ENCODE results near the gene ABCA3.
"Not testable (repeated sequence)": the region's sequence is repeated elsewhere in the genome, so short reads cannot be mapped to it uniquely, and the experiment has no call there.

Gene ABCA3

DNA sequence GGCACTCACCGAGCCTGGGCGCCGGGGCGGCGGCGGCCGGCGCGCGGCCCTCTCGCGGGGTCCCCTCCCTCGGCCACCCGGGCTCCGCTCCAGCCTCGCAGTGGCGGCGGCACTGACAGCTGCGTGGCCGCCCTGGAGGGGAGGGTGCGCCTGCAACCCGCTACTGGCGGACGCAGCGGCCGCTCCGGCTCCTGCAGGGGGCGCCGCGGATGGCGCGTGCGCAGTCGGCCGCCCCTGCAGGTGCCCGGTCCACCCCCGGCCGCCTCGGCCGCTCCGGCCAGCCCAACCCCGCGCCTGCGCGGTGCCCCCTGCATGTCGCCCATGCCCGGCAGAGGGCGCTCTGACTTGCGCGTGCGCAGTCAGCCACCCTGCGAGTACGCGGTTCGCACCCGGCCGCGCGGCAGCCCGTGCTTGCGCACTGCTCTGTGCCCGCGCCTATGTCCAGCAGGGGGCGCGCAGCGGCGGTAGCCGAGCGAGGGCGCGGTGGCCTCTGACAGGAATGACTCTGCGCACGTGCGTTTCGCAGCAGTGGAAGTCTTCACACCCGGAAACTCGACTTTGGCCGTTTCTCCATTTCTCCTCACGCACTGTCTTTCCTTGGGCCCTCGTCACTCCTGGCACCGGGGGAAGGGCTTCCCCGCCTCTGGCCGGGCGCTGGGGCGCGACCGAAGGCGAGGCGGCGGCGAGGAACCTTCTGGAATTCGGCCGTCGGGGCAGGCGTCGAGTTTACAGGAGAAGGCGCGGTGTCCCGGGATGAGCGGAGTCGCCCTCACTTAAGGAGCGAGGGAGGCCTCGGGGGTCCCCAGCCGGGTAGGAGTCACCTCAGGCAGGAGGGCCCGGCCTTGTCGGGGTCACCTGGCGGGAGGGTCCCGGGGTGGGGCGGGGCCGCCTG, at the start of gene ABCA3:
Gene ABCA3, minus strand, starts transcription at position 165 of the 892 bp plus-strand sequence. CDS start 14,262 bp downstream, outside the sequence.
- DNase-seq (ENCODE audit: low spot score): peak; percentile 86

DNA sequence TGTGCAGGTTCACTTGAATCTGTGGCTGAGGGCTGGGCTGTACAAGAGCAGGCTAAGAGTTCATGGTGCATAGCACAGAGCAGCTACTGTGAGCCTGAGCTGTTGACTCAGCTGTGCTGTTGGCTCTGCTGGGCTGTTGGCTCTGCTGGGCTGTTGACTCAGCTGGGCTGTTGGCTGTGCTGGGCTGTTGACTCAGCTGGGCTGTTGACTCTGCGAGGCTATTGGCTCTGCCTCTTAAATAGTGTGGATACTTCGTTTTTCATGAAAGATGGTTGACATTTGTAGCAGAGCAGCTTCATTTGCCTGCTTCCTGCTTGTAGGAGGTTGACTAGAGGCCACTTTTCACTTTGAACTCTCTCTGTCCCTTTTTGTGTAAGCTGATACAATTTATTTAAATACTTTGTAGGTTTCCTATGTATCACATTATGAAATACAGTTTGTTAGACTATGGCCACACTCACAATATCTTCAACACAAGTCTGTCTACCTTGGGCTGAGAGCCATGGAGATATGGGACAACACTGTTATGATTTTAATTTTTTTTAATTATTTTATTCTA, 48.4 kb upstream of the ABCA3 start:
- no peak for DNase-seq (ENCODE audit: low spot score)

DNA sequence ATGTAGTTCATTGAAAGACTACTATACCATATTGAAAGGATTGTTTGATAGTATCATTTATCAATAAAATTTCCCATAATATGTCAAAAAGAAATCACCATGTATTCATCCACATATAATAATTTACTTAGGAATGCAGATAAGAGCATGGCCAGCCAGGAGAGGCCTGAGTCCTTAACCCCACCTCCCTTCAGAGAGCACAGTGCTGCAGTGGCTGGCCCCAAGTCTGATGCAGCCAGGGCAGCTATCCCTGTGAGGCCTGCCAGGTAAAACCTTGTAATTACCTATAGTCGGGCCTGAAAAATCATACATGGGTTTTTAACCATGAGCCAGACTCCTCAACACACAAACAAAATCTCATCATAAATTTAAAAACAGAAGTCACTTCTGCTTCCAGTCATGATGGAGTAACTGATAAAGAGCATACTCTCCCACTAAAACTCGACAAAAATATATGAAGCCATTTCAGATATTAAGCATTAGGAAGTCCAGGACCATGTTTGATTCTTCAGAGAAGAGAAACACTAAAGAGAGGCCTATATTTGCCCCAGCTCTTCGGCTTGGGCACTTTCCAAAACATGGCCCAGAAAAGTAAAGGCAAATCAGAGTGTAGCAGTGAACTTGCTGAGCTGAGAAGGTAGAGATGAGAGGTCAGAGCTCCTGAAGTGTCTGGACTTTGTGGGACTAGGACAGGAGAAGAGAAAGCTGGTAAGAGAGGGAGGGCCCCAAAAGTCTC, 47.8 kb upstream of the ABCA3 start:
- DNase-seq (ENCODE audit: low spot score): no peak

DNA sequence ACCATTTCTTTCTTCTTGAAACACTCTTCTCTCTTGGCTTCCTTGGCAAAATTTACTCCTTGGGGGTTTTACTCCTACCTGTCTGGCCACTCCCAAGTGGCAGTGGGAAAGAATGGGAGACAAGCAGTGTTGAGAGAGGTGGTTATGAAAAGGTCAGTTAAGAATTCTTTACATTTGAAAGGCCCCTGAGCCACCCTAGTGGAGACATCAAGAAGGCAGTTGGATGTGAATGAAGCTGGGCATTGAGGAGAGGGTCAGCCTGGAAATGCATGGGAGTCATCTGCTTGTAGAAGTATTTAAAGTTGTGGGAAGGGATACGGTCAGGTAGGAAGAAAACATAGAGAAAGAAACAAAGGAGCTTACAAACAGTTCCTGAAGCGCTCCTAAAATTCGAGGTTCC, 46.5 kb upstream of the ABCA3 start:
- peak; percentile 19 for DNase-seq (ENCODE audit: low spot score)

DNA sequence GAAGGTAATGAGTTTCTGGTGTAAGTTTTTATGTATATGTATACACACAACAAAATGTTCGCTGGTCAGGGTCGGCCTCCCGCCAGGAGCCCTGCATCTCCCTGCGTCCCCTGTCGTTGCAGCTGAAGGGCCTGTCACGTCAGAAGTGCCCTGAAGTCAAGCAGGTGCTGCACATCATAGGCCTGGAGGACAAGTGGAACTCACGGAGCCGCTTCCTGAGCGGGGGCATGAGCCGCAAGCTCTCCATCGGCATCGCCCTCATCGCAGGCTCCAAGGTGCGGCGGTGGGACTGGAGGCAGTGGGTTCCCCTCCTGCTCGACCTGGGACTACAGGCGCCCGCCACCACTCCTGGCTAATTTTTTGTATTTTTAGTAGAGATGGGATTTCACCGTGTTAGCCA, 45.5 kb upstream of the ABCA3 start:
- not testable (repeated sequence) for DNase-seq (ENCODE audit: low spot score)

DNA sequence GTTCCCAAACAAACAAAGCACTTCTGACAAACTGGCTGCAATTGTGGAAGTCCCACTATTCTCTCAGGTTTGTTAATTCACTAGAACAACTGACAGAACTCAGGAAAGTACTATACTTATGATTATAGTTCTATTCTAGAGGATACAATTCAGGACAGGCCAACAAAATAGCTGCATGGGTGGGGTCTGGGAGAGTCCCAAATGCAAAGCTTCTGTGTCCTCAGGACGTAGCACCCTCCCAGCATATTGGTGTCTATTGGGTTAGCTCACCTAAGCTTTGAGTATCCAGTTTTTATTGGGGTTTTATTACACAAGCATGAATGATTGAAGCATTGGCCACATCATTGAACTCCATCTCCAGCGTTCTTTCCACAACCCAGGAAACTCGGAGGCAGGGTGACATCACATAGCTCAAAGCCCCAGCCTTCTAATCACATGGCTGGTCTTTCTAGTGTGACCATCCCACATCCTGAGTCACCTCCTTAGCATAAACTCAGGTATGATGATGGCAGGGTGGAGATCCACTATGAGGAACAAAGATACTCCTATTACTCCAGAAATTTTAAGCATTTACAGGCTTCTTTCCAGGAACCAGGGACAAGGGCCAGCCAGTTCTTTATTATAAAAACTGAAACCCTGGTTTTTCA, 44.8 kb upstream of the ABCA3 start:
- no peak for DNase-seq (ENCODE audit: low spot score)

DNA sequence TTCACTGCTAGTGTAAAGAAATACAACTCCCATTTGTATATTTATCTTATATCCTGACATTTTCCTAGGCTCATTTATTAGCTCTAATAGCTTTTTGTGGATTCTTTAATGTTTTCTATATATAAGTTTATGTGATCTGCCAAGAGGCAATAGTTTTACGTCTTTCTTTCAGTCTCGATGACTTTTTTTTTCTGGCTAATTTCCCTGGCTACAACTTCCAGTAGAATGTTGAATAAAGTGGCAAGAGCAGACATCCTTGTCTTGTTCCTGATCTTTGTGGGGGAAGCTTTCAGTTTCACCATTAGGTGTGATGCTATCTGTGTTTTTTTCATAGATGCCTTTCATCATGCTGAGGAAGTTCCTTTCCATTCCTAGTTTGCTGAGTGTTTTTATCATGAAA, 43.9 kb upstream of the ABCA3 start:
- no peak for DNase-seq (ENCODE audit: low spot score)

DNA sequence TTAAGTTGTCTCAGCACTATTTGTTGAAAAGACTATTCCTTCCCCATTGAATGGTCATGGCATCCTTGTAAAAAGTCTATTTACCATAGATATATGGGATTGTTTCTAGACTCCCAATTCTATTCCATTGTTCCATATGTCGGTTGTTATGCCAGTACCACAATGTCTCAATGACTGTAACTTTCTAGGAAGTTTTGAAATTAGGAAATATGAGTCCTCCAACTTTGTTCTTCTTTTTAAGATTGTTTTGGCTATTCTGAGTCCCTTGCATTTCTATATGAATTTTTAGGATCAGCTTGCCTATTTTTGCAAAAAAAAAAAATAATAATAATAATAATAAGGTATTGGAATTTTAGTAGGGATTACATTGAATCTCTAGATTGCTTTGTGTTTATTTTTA, 43.0 kb upstream of the ABCA3 start:
- DNase-seq (ENCODE audit: low spot score): no peak

DNA sequence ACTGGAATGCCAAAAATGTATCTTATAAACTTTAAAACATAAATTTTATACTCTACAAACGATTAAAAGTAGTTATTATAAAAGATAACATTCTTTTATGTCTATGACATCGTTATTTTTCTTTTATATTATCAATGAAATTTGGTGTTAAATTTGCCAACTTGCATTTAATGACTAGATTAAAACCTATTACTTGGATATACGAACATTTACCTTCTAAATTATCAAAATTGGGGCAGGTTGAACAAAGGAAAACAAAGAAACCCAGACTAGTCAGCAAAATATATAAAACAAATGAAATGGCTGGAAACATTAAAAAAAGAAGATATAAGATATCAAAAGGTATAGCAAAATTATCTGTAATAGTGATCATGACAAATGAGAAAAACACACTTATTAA, 34.1 kb upstream of the ABCA3 start:
- no peak for DNase-seq (ENCODE audit: low spot score)

DNA sequence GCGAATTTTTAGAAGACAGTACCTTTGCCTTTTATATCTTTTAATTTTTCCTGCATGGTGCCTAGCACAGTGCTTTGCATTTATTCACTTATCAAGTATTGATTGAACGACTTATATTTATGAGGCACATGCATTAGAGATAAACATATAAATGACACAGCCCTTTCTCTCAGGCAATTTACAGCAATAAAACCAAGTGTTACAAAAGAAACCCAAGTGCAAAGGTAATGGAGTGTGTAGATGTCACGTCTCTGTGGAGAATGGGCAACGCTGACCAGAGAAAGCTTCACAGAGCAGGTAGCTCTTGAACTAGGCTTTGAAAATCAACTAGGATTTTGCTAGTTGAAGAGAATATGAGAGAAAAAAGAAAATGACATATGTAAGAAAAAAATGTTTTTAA, 32.6 kb upstream of the ABCA3 start:
- DNase-seq (ENCODE audit: low spot score): no peak

DNA sequence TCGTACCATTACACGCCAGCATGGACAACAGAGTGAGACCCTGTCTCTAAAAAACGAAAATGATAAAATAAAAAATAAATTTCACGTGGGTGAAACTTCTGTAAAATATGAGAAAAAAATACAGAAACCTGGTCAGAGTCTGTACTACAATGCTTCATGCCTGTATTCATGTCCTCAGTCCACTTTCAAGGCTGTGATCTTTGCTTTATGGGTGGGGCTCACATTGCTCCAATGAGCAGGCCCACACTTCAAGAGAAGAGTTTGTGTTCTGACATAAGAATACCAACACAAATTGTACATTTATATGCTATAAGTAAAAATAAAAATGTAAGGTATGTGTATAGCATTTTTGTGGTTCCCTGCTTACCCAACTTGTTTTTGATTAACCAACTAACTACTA, 32.2 kb upstream of the ABCA3 start:
- no peak for DNase-seq (ENCODE audit: low spot score)

DNA sequence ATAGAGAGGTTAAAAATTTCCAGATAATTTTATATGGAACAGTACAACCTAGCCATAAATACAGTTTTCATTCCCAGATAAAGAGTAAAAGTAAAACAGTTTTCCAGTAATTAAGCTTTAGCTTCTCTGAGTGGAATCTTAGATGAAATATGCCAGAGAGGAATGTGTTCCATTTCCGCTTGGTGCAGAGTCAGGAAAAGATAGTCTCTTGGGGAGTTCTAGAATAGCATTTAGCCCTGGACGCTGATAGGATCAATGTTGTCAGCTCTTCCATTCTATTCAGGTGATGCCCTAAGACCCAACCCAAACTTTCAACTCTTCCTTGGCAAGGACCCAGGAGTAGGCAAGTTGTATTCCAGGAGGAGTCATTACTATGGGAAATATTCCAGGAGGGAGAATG, 30.9 kb upstream of the ABCA3 start:
- no peak for DNase-seq (ENCODE audit: low spot score)

DNA sequence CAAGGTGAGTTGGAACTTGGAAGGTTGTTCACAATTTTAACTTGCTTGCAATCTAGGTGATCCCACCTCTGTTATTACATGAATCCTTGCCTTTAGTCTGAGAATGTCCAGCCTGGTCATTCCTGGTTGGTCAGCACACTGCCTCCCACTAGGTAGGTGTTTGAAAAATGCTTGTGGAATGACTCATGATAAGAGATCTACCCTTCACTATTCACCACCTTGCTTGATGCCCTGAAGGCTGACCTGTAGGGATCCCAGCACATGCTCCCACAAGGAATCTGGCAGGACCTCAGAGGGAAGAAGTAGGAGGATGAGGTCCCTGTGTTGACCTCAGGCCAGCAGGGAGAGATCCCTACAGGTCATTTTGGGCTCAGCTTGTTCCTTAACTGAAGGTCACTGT, 30.2 kb upstream of the ABCA3 start:
- no peak for DNase-seq (ENCODE audit: low spot score)

DNA sequence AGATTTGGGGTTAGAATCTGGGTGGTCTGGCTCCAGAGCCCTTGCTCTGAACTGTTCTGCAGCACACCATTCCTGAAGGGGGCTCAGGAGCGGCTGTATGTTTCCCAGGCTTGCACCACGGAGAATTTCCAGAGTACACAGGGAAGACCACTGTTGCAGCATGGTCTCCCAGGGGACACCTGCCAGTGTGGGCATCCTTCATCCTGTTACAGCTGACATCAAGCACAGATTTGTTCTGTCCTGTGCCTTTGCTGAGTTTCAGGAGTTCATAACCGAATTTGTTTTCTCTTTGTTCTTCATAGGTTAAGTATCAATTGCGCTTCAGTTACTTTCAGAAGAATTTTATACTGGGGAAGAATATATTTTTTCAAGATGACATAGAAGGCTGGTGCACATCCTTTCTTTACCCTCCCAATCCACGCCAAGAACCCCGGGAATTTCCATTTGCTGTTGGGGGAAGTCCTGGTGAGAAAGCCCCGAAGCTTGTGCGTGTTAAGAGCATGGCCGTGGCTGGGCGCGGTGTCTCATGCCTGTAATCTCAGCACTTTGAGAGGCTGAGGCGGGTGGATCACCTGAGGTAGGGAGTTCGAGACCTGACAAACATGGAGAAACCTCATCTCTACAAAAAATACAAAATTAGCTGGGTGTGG, 26.3 kb upstream of the ABCA3 start:
- DNase-seq (ENCODE audit: low spot score): no peak

DNA sequence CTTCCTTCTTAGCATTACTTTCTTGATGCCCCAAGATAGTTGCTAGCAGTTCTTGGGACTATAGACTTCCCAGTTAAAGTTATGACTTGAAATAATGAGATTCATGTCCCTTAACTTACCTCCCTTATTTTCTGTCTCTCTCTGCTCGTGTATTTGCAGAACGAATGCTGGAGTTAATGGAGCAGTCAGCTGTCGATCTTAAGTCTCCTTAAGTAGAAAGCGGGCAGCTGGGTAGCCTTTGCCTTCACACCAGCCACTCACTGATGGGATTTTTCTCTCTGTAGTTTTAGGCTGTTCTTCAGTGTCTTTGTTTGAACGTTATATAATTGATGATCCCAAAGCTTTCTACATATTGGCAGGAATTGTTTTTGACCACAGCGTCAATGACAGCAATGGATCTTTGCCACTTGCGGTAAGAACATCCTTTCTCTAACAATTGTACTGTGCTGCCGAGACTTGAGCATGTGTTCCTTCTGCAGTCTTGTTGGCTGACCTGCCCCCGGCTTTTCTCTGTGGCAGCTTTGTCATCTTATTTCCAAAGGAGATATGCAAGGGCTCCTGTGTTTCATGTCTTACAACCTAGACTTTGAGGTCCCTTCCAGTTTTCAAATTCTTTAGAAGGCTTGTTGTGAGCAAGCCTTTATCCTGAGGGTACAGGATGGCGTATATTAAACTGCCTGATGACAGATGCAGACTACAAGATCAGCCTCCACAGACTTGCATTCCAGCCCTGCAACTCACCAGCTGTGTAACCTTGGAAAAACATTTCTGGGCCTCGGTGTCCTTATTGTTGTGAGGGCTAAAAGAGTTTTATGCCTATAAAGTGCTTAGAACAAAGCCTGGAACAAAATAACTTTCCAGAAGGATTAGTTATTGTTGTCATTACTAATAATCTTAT, 25.1 kb upstream of the ABCA3 start:
- no peak for DNase-seq (ENCODE audit: low spot score)

DNA sequence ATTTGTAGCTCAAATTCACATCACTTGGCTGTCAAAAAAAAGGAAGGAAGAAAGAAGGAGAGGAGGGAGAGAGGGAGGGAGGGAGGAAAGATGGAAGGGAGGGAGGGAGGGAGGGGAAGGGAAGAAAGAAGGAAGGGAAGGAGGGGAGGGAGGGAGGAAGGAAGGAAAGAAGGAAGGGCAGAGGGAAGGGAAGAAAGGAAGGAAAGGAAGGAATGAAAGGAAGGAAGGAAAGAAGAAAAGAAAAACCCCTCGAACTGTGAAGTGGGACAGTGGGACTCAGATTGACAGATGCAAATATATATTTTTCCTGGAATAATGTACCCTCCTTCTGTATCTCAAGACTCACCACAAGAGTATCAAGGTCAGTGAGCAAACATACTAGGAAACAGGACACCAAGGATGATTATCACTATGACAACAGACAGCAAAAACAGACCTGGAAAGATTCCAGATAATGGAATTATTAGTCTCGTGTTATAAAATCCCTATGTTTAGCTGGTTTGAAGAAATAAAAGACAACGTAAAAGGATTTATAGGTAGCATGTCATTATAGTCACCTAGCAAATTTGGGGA, 24.2 kb upstream of the ABCA3 start:
- no peak for DNase-seq (ENCODE audit: low spot score)

DNA sequence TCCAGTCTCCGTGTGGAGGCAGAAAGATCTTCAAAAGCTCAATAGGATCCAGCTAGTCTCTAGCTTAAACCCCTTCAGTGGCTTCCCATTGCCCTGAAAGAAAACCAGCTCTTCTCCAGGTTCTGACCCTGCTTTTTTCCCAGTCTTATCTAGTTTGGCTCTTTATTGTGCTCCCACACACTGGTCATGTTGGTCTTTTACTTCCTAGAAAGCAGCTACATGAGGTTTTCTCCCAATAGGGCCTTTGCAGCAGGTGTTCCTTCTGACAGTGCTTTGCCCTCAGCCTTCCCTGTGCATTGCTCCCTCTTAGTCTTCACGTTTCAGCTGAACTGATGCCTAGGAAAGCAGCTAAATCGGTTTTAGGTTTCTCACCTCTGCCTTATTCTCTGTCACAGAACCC, 21.7 kb upstream of the ABCA3 start:
- DNase-seq (ENCODE audit: low spot score): no peak

DNA sequence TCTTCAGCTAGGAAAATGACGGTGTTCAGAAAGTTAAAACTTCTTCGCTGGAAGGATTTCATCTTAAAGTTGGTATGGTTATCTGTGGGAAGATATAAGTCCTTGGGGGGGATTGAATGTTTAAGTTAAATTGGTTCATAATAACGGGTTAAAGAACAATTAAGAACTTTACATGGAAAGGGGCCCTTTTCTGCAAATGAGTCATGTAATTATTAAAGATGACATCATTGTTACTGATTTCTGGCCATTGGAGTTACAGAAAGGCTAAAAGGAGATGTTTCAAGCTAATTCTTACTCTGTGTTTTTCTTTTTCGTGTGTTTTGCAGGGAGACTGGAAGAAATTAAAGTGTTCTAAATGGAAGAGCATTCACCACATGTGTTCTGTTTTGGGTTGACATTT, 20.6 kb upstream of the ABCA3 start:
- DNase-seq (ENCODE audit: low spot score): no peak

DNA sequence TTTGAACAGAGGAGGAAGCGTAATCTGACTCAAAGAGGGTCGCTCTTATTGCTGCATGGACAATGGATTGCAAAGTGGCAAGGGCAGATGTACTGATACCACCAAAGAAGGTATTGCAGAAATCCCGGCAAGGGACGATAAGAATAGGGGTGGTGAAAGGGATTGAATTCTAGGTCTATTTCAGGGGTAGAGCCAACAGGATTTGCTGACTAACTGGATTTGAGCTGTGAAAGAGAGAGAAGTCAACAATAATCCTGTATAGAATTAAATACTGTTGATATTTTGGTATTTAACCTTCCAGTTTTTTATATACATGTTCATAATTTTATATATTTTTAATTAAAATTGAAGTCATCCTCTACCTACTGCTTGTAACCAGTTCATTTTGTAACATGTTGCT, 19.4 kb upstream of the ABCA3 start:
- DNase-seq (ENCODE audit: low spot score): no peak

DNA sequence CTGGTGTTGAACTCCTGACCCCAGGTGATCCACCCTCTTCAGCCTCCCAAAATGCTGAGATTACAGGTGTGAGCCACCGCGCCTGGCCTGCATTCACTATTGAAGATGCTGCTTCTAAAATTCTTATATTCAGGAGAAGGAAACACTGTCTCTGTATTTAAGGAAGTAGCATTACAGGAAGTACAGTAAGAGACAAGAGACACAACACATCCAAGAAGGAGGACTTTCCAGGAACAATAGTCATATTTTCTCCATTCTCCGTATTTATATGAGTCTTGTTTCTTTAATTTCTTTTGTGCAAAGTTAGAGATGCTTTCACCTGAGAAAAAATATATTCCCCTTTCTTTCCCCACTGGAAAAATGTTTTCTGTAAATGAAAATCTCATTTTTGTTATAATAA, 18.3 kb upstream of the ABCA3 start:
- no peak for DNase-seq (ENCODE audit: low spot score)

DNA sequence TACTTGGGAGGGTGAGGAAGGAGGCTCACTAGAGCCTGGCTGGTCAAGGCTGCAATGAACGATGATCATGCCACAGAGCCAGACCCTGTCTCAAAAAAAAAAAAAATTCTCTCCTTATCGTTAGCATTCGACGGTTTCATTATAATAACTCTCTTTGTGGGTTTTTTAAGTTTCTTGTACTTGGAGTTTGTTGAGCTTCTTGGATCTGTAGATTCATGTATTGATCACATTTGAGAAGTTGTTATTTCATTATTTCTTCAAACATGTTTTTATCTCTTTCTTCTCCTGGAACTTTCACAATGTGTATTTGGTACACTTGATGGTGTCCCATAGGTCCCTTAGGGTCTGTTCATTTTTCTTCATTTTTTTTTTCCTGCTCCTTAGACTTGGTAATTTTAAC, 16.8 kb upstream of the ABCA3 start:
- no peak for DNase-seq (ENCODE audit: low spot score)

Measured in cerebellar cortex (tissue), 1 donor.